Nephron progenitor cell (in vitro differentiated cells): Measurements from ENCODE around the gene CACNG4.

Experiments used
- DNase-seq: peaks from one replicate; pipeline ENCODE4 v3.0.0; 2021
- H3K27ac Mint-ChIP-seq: 2 replicates; pipeline ENCODE4 v1.8.0; 2021; ENCODE audit warnings: mild to moderate bottlenecking, moderate library complexity, mixed read lengths
- H3K27me3 Mint-ChIP-seq: 2 replicates; pipeline ENCODE4 v1.8.0; 2021; ENCODE audit warnings: mild to moderate bottlenecking, low read depth, mixed read lengths; ENCODE audit not compliant: poor library complexity
- H3K36me3 Mint-ChIP-seq: 2 replicates; pipeline ENCODE4 v1.8.0; 2021; ENCODE audit warnings: low read depth, mixed read lengths
- H3K4me1 Mint-ChIP-seq: 2 replicates; pipeline ENCODE4 v1.8.0; 2021; ENCODE audit warnings: mixed read lengths
- H3K4me3 Mint-ChIP-seq: 2 replicates; pipeline ENCODE4 v1.8.0; 2021; ENCODE audit warnings: mild to moderate bottlenecking, moderate library complexity, mixed read lengths
- H3K9me3 Mint-ChIP-seq: 2 replicates; pipeline ENCODE4 v1.8.0; 2021; ENCODE audit warnings: mild to moderate bottlenecking, moderate library complexity, mixed read lengths
- TF ChIP-seq, protein P1 (sequence below): fragments of 200-600 bp; sonication (generic); IDR thresholded peaks from 2 replicates; pipeline ENCODE4 v1.5.0; 2021; ENCODE audit warnings: antibody characterized with exemption

CACNG4 gene

GRCh38 chr17:66946251-66946650 is 18.3 kb upstream of the CACNG4 start:
- H3K36me3 Mint-ChIP-seq = no peaks in the 10 kb centered on the region
- peaks cover 8% of the 10 kb centered on the region for H3K27me3 Mint-ChIP-seq
- TF ChIP-seq, protein P1, sequence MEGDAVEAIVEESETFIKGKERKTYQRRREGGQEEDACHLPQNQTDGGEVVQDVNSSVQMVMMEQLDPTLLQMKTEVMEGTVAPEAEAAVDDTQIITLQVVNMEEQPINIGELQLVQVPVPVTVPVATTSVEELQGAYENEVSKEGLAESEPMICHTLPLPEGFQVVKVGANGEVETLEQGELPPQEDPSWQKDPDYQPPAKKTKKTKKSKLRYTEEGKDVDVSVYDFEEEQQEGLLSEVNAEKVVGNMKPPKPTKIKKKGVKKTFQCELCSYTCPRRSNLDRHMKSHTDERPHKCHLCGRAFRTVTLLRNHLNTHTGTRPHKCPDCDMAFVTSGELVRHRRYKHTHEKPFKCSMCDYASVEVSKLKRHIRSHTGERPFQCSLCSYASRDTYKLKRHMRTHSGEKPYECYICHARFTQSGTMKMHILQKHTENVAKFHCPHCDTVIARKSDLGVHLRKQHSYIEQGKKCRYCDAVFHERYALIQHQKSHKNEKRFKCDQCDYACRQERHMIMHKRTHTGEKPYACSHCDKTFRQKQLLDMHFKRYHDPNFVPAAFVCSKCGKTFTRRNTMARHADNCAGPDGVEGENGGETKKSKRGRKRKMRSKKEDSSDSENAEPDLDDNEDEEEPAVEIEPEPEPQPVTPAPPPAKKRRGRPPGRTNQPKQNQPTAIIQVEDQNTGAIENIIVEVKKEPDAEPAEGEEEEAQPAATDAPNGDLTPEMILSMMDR = no peak
- H3K4me1 Mint-ChIP-seq = peaks cover 50% of the 10 kb centered on the region
- no peak for DNase-seq
- no peak overlapping the region for H3K27ac Mint-ChIP-seq
- H3K4me3 Mint-ChIP-seq = no peak overlapping the region
- peaks cover 19% of the 10 kb centered on the region for H3K9me3 Mint-ChIP-seq

GRCh38 chr17:66947311-66947710 is 17.2 kb upstream of the CACNG4 start:
- no peaks in the 10 kb centered on the region for H3K36me3 Mint-ChIP-seq
- H3K9me3 Mint-ChIP-seq = peaks cover 19% of the 10 kb centered on the region
- no peak overlapping the region for H3K4me3 Mint-ChIP-seq
- no peak for DNase-seq
- TF ChIP-seq, protein P1 = no peak
- no peak overlapping the region for H3K27ac Mint-ChIP-seq
- peaks cover 40% of the 10 kb centered on the region for H3K4me1 Mint-ChIP-seq
- peaks cover 14% of the 10 kb centered on the region for H3K27me3 Mint-ChIP-seq

- Mint-ChIP-seq H3K9me3 (peaks cover 19% of the 10 kb centered on the region), H3K27me3 (peaks cover 14% of the 10 kb centered on the region), H3K4me1 (peaks cover 33% of the 10 kb centered on the region), H3K4me3 (no peak overlapping the region), H3K27ac (no peak overlapping the region), H3K36me3 (no peaks in the 10 kb centered on the region)
- TF ChIP-seq, protein P1 = no peak
- no peak for DNase-seq
These were observed 16.3 kb upstream of the CACNG4 start for GRCh38 chr17:66948061-66948750.

GRCh38 chr17:66949501-66949900 is 15.0 kb upstream of the CACNG4 start:
- Mint-ChIP-seq H3K4me3 (no peak overlapping the region), H3K9me3 (peaks cover 19% of the 10 kb centered on the region), H3K27me3 (peaks cover 14% of the 10 kb centered on the region), H3K36me3 (no peaks in the 10 kb centered on the region), H3K4me1 (peaks cover 21% of the 10 kb centered on the region), H3K27ac (peak overlapping the region; percentile 44)
- no peak for DNase-seq
- TF ChIP-seq, protein P1 = no peak

GRCh38 chr17:66950325-66950724 is 14.2 kb upstream of the CACNG4 start:
- H3K9me3 Mint-ChIP-seq = peaks cover 19% of the 10 kb centered on the region
- no peak overlapping the region for H3K4me3 Mint-ChIP-seq
- no peak overlapping the region for H3K27ac Mint-ChIP-seq
- H3K36me3 Mint-ChIP-seq = no peaks in the 10 kb centered on the region
- peaks cover 12% of the 10 kb centered on the region for H3K4me1 Mint-ChIP-seq
- TF ChIP-seq, protein P1 = no peak
- peaks cover 14% of the 10 kb centered on the region for H3K27me3 Mint-ChIP-seq
- no peak for DNase-seq

GRCh38 chr17:66950886-66951604 is 13.5 kb upstream of the CACNG4 start:
- Mint-ChIP-seq H3K36me3 (no peaks in the 10 kb centered on the region), H3K9me3 (peaks cover 19% of the 10 kb centered on the region), H3K27ac (no peak overlapping the region), H3K4me3 (no peak overlapping the region), H3K27me3 (peaks cover 14% of the 10 kb centered on the region), H3K4me1 (peaks cover 5% of the 10 kb centered on the region)
- TF ChIP-seq, protein P1 = no peak
- DNase-seq = no peak
